ENCODE measurements around the gene MRPS34.

MRPS34 gene

GRCh38 chr16:1780677-1781072 lies 7.7 kb upstream of the MRPS34 start:
- no peak for DNase-seq

DNA sequence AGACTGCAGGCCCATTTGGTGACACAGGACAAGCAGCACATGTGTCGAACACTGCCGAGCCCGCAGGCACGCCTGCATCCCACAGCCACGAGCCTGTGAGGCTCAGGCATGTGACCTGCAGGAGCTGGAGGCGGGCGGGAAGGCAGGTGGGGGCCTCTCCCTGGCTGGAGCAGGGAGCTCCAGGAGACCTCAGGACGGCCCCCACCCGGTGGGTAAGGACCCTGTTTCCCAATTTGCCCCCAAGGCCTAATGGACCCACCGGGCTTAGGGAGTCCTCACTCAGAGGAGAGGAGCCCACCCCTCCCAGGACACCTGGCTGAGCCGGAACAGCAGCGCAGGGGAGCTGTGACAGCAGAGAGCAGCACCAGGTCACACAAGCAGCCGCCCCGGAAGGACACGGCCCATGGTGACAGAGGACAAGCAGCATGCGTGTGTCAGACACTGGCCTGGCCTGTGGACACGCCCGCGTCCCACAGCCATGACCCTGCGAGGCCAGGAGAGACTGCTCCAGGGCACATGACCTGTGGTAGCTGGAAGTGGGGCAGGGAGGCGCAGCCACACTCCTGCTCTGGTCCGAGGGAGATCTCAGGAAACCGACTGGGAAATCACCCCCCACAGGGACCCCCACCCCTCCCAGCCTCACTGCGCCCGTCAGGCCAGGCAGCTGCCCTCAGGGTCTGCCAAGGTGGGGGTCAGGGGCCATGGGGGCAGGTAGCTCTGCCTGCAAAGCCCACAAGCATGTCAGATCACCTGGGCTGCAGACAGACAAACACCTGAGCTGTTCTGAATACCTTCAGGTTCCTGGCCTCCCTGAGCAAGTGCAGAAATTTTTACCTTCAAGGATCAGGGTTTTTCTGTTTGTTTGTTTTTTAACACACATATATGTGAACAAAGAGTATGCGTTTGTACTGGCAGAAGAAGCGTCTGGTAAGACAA lies 7.1 kb upstream of the MRPS34 start:
- no peak for DNase-seq

DNA sequence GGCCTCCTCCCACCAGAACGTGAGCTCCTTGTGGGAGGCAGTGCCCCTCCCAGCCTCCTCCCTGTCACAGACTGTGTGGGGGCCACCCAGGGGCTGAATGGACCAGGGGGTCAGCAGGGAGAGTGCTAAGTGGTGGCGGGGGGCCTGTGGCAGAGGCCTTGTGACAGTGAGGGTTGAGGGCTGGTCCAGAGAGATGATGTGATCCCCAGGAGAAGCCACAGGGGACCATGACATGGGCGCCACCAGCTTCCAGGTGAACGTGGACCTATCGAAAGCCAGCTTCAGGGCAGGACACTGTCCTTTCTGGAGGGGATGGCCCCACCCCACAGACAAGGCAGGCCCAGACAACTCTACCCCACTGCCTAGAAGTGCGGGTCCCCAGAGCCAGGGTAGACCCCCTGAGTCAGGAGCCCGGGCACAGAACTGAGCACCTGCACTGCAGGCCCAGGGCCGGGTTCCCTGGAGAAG lies 6.3 kb upstream of the MRPS34 start:
- DNase-seq: no peak

GRCh38 chr16:1778200-1779179 lies 5.6 kb upstream of the MRPS34 start:
- no peak for DNase-seq

DNA sequence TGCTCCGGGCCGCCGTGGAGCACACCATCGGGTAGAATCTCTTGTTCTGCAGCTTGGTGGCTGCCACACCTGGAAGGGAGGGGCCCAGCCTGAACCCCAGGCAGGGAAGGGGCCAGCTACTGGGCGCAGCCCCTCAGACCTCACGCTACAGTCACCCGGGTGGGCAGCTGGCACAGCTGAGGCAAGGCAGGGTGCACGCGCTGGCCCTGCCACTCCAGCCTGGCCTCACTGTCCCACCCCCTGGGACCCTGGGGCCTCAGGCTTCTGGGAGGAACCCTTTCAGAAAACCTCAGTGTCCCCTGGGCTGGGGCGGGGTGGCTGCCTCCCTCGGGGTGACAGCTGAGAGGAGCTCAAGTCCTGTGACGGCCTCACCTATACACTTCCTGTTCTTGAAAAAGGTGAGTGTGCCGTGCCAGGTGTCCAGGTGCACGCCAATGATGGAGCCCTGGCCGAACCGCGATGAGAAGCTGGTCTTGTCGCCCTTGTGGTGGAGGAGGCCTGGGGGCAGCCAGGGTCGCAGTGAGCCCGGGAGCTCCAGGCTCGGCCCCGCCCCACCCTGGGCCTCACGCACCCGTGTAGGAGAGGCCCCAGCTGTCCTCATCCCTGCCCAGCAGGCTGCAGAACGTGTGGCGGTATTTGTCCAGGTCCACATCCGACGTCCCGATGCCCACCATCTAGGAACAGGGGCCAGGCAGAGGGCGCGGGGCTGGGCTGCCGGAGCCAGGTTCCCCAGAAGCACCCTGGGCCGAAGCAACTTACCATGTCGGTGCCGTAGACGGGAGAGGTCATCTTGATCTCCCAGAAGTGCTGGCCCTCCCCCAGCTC lies 4.7 kb upstream of the MRPS34 start:
- no peak for DNase-seq

GRCh38 chr16:1776991-1777374 lies 4.0 kb upstream of the MRPS34 start:
- DNase-seq: no peak

- DNase-seq: no peak
These were observed 3.7 kb upstream of the MRPS34 start for GRCh38 chr16:1776672-1776955.

DNA sequence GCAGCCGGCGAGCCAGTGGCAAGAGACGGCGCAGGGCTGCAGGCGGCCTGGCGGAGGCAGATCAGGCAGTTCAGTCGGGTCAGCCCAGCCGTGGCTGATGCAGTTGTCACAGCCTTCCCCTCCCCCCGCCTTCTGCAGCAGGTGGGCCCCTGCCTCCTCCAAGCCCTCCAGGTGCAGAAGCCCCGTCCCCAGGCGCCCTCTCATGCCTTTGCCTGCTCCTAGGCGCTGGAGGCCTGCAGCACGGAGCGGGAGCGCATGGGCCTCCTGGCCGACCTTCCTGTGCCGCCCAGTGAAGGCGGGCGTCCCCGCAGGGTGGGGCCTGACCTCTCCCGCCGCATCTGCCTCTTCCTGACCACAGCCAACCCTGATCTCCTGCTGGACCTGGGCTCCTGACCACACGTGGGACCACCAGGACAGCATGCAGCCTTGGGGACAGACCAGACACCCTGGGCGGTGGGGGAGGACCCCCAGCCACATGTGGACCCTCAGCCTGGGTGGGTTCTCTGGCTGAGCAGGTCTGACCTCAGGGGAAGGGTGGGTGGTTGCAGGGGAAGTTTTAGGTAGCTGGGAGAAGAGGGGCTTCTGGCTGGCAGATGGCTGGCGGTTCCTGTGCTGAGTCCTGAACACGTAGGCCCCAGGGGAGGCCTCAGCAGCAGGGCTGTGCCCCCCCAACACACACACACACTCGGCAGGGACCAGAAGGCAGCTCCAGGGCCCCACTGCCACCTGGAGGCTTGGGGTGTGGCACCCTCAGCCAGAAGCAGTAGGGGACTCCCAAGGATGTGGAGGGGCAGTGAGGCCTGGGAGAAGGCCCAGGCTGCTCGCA lies 3.1 kb upstream of the MRPS34 start:
- DNase-seq: no peak

DNA sequence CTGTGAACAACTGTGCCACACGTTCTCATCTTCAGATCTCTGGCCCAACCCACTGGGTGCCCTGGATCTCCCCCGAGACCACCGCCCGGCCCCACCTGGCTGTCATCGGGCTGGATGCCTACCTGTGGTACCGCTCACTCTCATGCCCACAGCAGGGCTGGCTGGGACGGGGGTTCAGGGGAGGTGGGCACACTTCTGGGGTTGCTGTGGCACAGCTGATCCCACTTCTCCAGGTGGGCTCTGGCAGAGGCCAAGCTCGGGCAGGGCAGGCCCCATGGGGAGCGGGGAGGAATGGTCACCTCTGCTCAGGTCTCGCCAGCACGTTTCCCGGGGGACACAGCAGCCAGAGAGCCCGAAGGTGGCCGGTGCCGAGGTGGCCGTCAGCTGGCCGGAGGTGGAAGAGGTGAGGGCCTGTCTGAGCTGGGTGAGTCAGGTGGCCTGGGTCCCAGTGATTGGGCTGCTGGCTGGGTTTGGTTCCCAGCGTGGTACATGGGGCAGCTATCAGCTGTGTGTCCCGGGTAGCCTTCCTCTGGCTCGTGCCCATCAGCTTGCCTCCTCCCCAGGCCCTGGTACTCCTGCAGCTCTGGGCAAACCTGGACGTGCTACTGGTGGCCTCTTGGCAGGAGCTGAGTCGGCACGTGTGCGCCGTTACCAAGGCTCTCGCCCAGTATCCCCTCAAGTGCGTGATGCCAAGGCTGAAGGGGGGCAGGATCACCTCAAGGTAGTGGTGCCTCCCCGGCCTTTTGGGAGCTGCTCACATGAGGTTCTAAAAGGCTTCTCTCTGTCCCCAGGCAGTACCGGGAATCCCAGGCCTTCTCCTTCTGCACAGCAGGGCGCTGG lies 2.3 kb upstream of the MRPS34 start:
- DNase-seq: no peak

GRCh38 chr16:1774448-1774780 lies 1.5 kb upstream of the MRPS34 start:
- DNase-seq: no peak

GRCh38 chr16:1773703-1774447 lies 941 bp upstream of the MRPS34 start:
- no peak for DNase-seq

GRCh38 chr16:1772362-1772907 lies 499 bp downstream of the MRPS34 start, which contains the start of gene EME2:
TSS of gene EME2 (plus strand) at chr16:1772810. CDS start at chr16:1773228, 418 bp downstream.
- peak; percentile 23 for DNase-seq

DNA sequence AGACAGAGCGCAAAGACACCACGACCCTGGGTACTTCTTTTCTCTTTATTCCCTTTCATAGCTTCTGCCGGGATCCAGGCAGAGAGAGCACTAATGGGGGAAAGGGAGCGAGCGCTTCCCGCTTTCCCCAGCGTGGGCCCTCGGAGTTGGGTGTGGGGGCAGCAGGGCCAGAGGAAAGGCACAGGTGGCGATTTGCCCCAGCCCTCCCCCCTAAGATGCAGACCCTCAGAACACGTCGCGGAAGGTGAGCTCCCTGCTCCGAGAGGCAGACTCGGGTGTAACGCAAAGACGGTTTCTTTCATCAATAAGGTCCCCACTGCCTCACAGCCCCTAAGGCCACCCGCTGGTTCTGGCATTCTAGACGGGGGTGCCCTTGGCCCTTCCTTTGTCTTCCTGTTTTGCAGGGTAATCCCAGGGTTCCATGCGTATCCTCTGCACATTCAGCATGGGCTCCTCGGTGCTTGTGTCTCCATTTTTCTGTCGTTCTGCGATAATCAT lies 1.0 kb downstream of the MRPS34 start:
- no peak for DNase-seq

- peak; percentile 41 for DNase-seq
These were observed 1.6 kb downstream of the MRPS34 start, which contains the start of gene NME3 for GRCh38 chr16:1771188-1771863. TSS of gene NME3 (minus strand) at chr16:1771543. CDS start at chr16:1771534, 9 bp downstream.

GRCh38 chr16:1770328-1771187 lies 2.4 kb downstream of the MRPS34 start:
- peak; percentile 58 for DNase-seq

DNA sequence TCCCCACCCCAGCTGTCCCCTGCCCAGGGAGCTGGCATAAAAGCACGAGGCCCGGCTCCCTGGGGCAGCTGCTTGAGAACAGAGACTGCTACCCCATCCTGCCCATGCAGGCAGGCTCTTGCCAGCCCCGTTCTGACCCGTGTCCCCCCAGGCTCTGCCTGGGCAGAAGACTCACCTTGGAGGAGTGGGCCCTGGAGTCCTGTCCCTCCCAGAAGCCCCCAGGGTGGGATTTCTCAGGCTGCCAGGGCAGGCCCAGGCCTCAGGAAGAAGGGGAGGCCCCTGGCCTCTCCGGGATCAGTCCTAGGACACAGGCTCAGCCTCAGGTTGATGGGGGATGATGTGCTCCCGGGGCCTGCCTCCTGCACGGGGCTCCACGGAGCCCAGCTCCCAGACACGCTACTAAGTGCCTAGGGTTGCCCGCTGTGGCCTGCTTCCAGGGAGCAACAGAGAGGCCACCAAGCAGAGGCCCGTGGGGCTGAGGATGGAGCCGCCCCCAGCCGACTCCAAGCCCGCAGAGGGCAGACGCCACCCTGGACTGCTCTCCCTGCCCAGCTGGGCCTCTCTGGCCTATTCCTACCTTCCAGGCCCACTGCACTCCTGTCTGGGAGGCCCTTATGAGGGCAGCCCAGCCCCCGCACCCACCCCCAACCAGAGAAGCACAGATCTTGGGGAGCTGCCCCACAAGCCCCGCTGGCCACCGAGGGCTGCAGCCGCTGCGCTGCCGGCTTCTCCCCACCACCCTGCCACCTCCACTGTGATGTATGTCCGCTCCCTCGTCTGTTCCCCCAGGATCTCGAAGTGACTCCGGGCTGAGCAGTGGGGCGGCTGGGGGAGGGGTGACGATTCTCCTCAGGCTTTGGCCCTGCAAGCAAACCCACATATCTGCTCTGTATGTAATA lies 3.3 kb downstream of the MRPS34 start:
- DNase-seq: no peak
